Left ventricle myocardium inferior (tissue), 1 donor: ENCODE results near the gene ATF7. TPM values are rescaled to one million over a fixed set of nuclear protein-coding genes. Genes with fewer than 3 reads are reported as not detected.

Experiments
- DNase-seq: peaks from one replicate; pipeline ENCODE4 v3.0.0-alpha.2; 2020
- H3K27ac ChIP-seq: fragments of 200-600 bp; replicated peaks from 2 replicates; pipeline ENCODE4 v1.8.0; 2021
- H3K27me3 ChIP-seq: fragments of 200-600 bp; 2 replicates; pipeline ENCODE4 v1.8.0; 2021; ENCODE audit warnings: low read depth
- H3K36me3 ChIP-seq: fragments of 200-600 bp; 2 replicates; pipeline ENCODE4 v1.8.0; 2021
- H3K4me1 ChIP-seq: fragments of 200-600 bp; 2 replicates; pipeline ENCODE4 v1.8.0; 2021
- H3K4me3 ChIP-seq: fragments of 200-600 bp; 2 replicates; pipeline ENCODE4 v1.8.0; 2021; ENCODE audit warnings: mild to moderate bottlenecking, moderate library complexity
- H3K9me3 ChIP-seq: fragments of 200-600 bp; replicated peaks from 2 replicates; pipeline ENCODE4 v1.8.0; 2021
- CTCF ChIP-seq: fragments of 200-600 bp; IDR thresholded peaks from 2 replicates; pipeline ENCODE4 v1.8.0; 2021; ENCODE audit warnings: antibody characterized with exemption, mild to moderate bottlenecking, borderline replicate concordance
- intact Hi-C: fragments of 100-400 bp; cut with micrococcal nuclease; formaldehyde crosslinking; loops from one replicate; pipeline ENCODE4 v1.11.0; 2022
- total RNA-seq: library from RNA; stranded (reverse); fragmentation: NEBNext Ultra II Directional; extraction: Animal tissue kit (Norgen Biotek cat#: 25700); gene quantifications from one replicate; pipeline ENCODE4 v1.2.1, GENCODE V29; 2021
- donor health status: DM: no; HTN: yes; CAD: no; lungs with severe emphysema.

The ATF7 gene
- total RNA-seq, 1 donor from 2014 or later, result 29.8 TPM

GRCh38 chr12:53492830-53493609 is 133.2 kb downstream of the ATF7 start:
- Histone ChIP-seq H3K4me3 (peak overlapping the region; percentile 75), H3K27ac (peak overlapping the region; percentile 83), H3K27me3 (no peaks in the 10 kb centered on the region), H3K4me1 (peaks cover 43% of the 10 kb centered on the region), H3K9me3 (no peaks in the 10 kb centered on the region), H3K36me3 (no peaks in the 10 kb centered on the region)
- no peak for TF ChIP-seq CTCF
- peak; percentile 92 for DNase-seq
- intact Hi-C loops, result no loop called here

GRCh38 chr12:53492188-53492587 is 134.0 kb downstream of the ATF7 start:
- H3K4me1 ChIP-seq, result peaks cover 43% of the 10 kb centered on the region
- intact Hi-C loops, result no loop called here
- peaks cover under 1% of the 10 kb centered on the region for H3K36me3 ChIP-seq
- H3K27ac ChIP-seq, result peak overlapping the region; percentile 83
- no peaks in the 10 kb centered on the region for H3K27me3 ChIP-seq
- H3K9me3 ChIP-seq, result no peaks in the 10 kb centered on the region
- DNase-seq, result no peak
- no peak for TF ChIP-seq CTCF
- H3K4me3 ChIP-seq, result peak overlapping the region; percentile 75

GRCh38 chr12:53489242-53489864 is 136.8 kb downstream of the ATF7 start:
- Histone ChIP-seq H3K36me3 (peaks cover 24% of the 10 kb centered on the region), H3K4me1 (peaks cover 26% of the 10 kb centered on the region), H3K9me3 (no peaks in the 10 kb centered on the region), H3K4me3 (no peak overlapping the region), H3K27me3 (no peaks in the 10 kb centered on the region), H3K27ac (no peak overlapping the region)
- intact Hi-C loops, result no loop called here
- no peak for DNase-seq
- no peak for TF ChIP-seq CTCF

GRCh38 chr12:53486736-53487487 is 139.3 kb downstream of the ATF7 start:
- no peak overlapping the region for H3K27ac ChIP-seq
- no peaks in the 10 kb centered on the region for H3K27me3 ChIP-seq
- intact Hi-C loops, result no loop called here
- no peak for TF ChIP-seq CTCF
- H3K36me3 ChIP-seq, result peaks cover 45% of the 10 kb centered on the region
- H3K4me1 ChIP-seq, result peaks cover 20% of the 10 kb centered on the region
- no peak overlapping the region for H3K4me3 ChIP-seq
- no peak for DNase-seq
- H3K9me3 ChIP-seq, result no peaks in the 10 kb centered on the region

- no peaks in the 10 kb centered on the region for H3K9me3 ChIP-seq
- peaks cover 53% of the 10 kb centered on the region for H3K36me3 ChIP-seq
- no peak overlapping the region for H3K4me3 ChIP-seq
- intact Hi-C loops, result no loop called here
- H3K27me3 ChIP-seq, result no peaks in the 10 kb centered on the region
- H3K27ac ChIP-seq, result no peak overlapping the region
- TF ChIP-seq CTCF, result no peak
- no peak for DNase-seq
- peaks cover 25% of the 10 kb centered on the region for H3K4me1 ChIP-seq
Measured at GRCh38 chr12:53485955-53486735, 140.0 kb downstream of the ATF7 start.
